Smooth muscle cell (in vitro differentiated cells): ENCODE measurements around the gene RNFT2. TPM values are rescaled to one million over a fixed set of nuclear protein-coding genes. Genes with fewer than 3 reads are reported as not detected.

Experiments
- DNase-seq: peaks from one replicate; lab custom pipeline; 2025; ENCODE audit not compliant: unreplicated experiment; lab: John Stamatoyannopoulos, UW
- H2AFZ ChIP-seq: fragments of 200-600 bp; sonication (generic); 2 replicates; pipeline ENCODE4 v1.6.0; 2016; ENCODE audit warnings: antibody characterized with exemption, low read depth, mild to moderate bottlenecking
- H3F3A ChIP-seq: fragments of 200-600 bp; sonication (generic); 2 replicates; pipeline ENCODE4 v1.6.0; 2017; ENCODE audit warnings: antibody characterized with exemption, low read depth
- H3K27ac ChIP-seq: fragments of 200-600 bp; sonication (generic); 2 replicates; pipeline ENCODE4 v1.5.1; 2016; ENCODE audit warnings: low read depth, mild to moderate bottlenecking
- H3K27me3 ChIP-seq: fragments of 200-600 bp; sonication (generic); 2 replicates; pipeline ENCODE4 v1.6.1; 2016; ENCODE audit warnings: low read depth, mild to moderate bottlenecking
- H3K36me3 ChIP-seq: fragments of 200-600 bp; sonication (generic); 2 replicates; pipeline ENCODE4 v1.5.1; 2016; ENCODE audit warnings: low read depth
- H3K4me1 ChIP-seq: fragments of 200-600 bp; sonication (generic); 2 replicates; pipeline ENCODE4 v1.5.1; 2016; ENCODE audit warnings: low read depth
- H3K4me2 ChIP-seq: fragments of 200-600 bp; sonication (generic); 2 replicates; pipeline ENCODE4 v1.6.0; 2016; ENCODE audit warnings: mild to moderate bottlenecking
- H3K4me3 ChIP-seq: fragments of 200-600 bp; sonication (generic); 2 replicates; pipeline ENCODE4 v1.5.1; 2016; ENCODE audit warnings: mild to moderate bottlenecking
- H3K79me2 ChIP-seq: fragments of 200-600 bp; sonication (generic); 2 replicates; pipeline ENCODE4 v1.6.0; 2016; ENCODE audit warnings: low read depth, mild to moderate bottlenecking
- H3K9ac ChIP-seq: fragments of 200-600 bp; sonication (generic); 2 replicates; pipeline ENCODE4 v1.6.0; 2016; ENCODE audit warnings: low read depth
- H3K9me3 ChIP-seq: fragments of 200-600 bp; sonication (generic); replicated peaks from 2 replicates; pipeline ENCODE4 v1.5.1; 2016; ENCODE audit warnings: low read depth
- H4K20me1 ChIP-seq: fragments of 200-600 bp; sonication (generic); 2 replicates; pipeline ENCODE4 v1.6.0; 2016; ENCODE audit warnings: low read depth
- CTCF ChIP-seq: fragments of 200-600 bp; sonication (generic); IDR thresholded peaks from 2 replicates; pipeline ENCODE4 v1.5.1; 2017; ENCODE audit warnings: borderline replicate concordance, mild to moderate bottlenecking, antibody characterized with exemption; ENCODE audit not compliant: insufficient read depth, poor library complexity, severe bottlenecking
- WGBS: methylation state at CpG from one replicate; pipeline ENCODE4 v1.1.7; 2016; ENCODE audit warnings: low lambda C conversion rate; 5-methylcytosine and 5-hydroxymethylcytosine counted together
- polyA plus RNA-seq: library from polyadenylated mRNA; unstranded; fragments of >200 nt; fragmentation: Nextera tagmentation; extraction: Ambion mirVana; gene quantifications from 2 replicates; pipeline ENCODE4 v1.2.1, GENCODE V29; 2016
- total RNA-seq: library from RNA; depleted of rRNA; stranded (reverse); fragments of >200 nt; gene quantifications from 2 replicates; pipeline ENCODE4 v1.2.3, GENCODE V29; 2014

The RNFT2 gene
- total and polyA plus RNA-seq, 2 experiments from 2014 or later = 2.0 to 2.4 TPM

- H3K4me2 ChIP-seq = no peak overlapping the region
- no peaks in the 10 kb centered on the region for H3F3A ChIP-seq
- WGBS = 98% methylated on average over 2 of the region's 2 CpGs
- H3K4me3 ChIP-seq = no peak overlapping the region
- H3K27ac ChIP-seq = no peak overlapping the region
- H3K9ac ChIP-seq = no peak overlapping the region
- no peaks in the 10 kb centered on the region for H3K79me2 ChIP-seq
- TF ChIP-seq CTCF = no peak
- H3K4me1 ChIP-seq = no peaks in the 10 kb centered on the region
- no peaks in the 10 kb centered on the region for H3K9me3 ChIP-seq
- no peaks in the 10 kb centered on the region for H3K36me3 ChIP-seq
- H4K20me1 ChIP-seq = no peaks in the 10 kb centered on the region
- H3K27me3 ChIP-seq = peaks cover 11% of the 10 kb centered on the region
- no peak for DNase-seq
- H2AFZ ChIP-seq = no peak overlapping the region
Observed at GRCh38 chr12:116890330-116890729, 152.2 kb downstream of the RNFT2 start.

- no peak for DNase-seq
- Histone ChIP-seq H3K79me2 (no peaks in the 10 kb centered on the region), H3K36me3 (no peaks in the 10 kb centered on the region), H4K20me1 (no peaks in the 10 kb centered on the region), H3K27ac (no peak overlapping the region), H3K9me3 (no peaks in the 10 kb centered on the region), H3K4me2 (no peak overlapping the region), H3F3A (no peaks in the 10 kb centered on the region), H3K9ac (no peak overlapping the region), H3K27me3 (peaks cover 9% of the 10 kb centered on the region), H2AFZ (no peak overlapping the region), H3K4me1 (no peaks in the 10 kb centered on the region), H3K4me3 (no peak overlapping the region)
- TF ChIP-seq CTCF = no peak
- 89% methylated on average over 3 of the region's 3 CpGs for WGBS
Observed at GRCh38 chr12:116891019-116891418, 152.9 kb downstream of the RNFT2 start.

GRCh38 chr12:116892349-116893140 is 154.4 kb downstream of the RNFT2 start:
- Histone ChIP-seq H2AFZ (no peak overlapping the region), H3K79me2 (no peaks in the 10 kb centered on the region), H3K36me3 (no peaks in the 10 kb centered on the region), H3K4me3 (no peak overlapping the region), H3K27ac (no peak overlapping the region), H4K20me1 (no peaks in the 10 kb centered on the region), H3K9ac (no peak overlapping the region), H3K9me3 (no peaks in the 10 kb centered on the region), H3F3A (no peaks in the 10 kb centered on the region), H3K4me2 (no peak overlapping the region), H3K27me3 (peaks cover 6% of the 10 kb centered on the region), H3K4me1 (no peaks in the 10 kb centered on the region)
- WGBS = 83% methylated on average over 12 of the region's 12 CpGs
- DNase-seq = no peak
- no peak for TF ChIP-seq CTCF

- no peak for DNase-seq
- WGBS = 90% methylated on average over 3 of the region's 3 CpGs
- Histone ChIP-seq H3K4me3 (no peak overlapping the region), H4K20me1 (no peaks in the 10 kb centered on the region), H3K27ac (no peak overlapping the region), H3K9ac (no peak overlapping the region), H3K79me2 (no peaks in the 10 kb centered on the region), H2AFZ (no peak overlapping the region), H3K4me2 (no peak overlapping the region), H3K27me3 (peaks cover 20% of the 10 kb centered on the region), H3F3A (no peaks in the 10 kb centered on the region), H3K9me3 (no peaks in the 10 kb centered on the region), H3K4me1 (no peaks in the 10 kb centered on the region), H3K36me3 (no peaks in the 10 kb centered on the region)
- no peak for TF ChIP-seq CTCF
Observed at GRCh38 chr12:116894913-116895312, 156.8 kb downstream of the RNFT2 start.
